IMR-90 (cell line): Measurements from ENCODE around the gene SH3RF2.

Experiments used
- CEBPB ChIP-seq: IDR thresholded peaks from 2 replicates; pipeline ENCODE4 v1.6.1; 2012; ENCODE audit warnings: low read depth, low read length, improper control_type of control experiment
- CTCF ChIP-seq: conservative IDR thresholded peaks from 2 replicates; pipeline ENCODE4 v1.5.1; 2012; ENCODE audit warnings: mild to moderate bottlenecking, low read depth, low read length, improper control_type of control experiment
- MAFK ChIP-seq: IDR thresholded peaks from 2 replicates; pipeline ENCODE4 v1.6.1; 2012; ENCODE audit warnings: low read depth, low read length, improper control_type of control experiment
- NFE2L2 ChIP-seq: fragments of 150-350 bp; IDR thresholded peaks from 2 replicates; pipeline ENCODE4 v1.6.1; 2016; ENCODE audit warnings: low read depth, mild to moderate bottlenecking, low read length
- POLR2A ChIP-seq: IDR thresholded peaks from 2 replicates; pipeline ENCODE4 v1.6.1; 2012; ENCODE audit warnings: mild to moderate bottlenecking, low read depth, low read length
- RAD21 ChIP-seq: IDR thresholded peaks from 2 replicates; pipeline ENCODE4 v1.6.1; 2012; ENCODE audit warnings: low read length, improper control_type of control experiment
- RCOR1 ChIP-seq: IDR thresholded peaks from 2 replicates; pipeline ENCODE4 v1.6.1; 2012; ENCODE audit warnings: mild to moderate bottlenecking, low read length, improper control_type of control experiment; ENCODE audit not compliant: insufficient replicate concordance
- RFX5 ChIP-seq: IDR thresholded peaks from 2 replicates; pipeline ENCODE4 v1.8.0; 2012; ENCODE audit warnings: low read depth, mild to moderate bottlenecking, low read length, moderate library complexity
- SMC3 ChIP-seq: fragments of 150-350 bp; IDR thresholded peaks from 2 replicates; pipeline ENCODE4 v1.6.1; 2016; ENCODE audit warnings: low read depth, mild to moderate bottlenecking, antibody characterized with exemption, low read length, moderate library complexity
- TF ChIP-seq, protein P1 (sequence below): fragments of 150-350 bp; IDR thresholded peaks from 2 replicates; pipeline ENCODE4 v1.6.1; 2017; ENCODE audit warnings: mild to moderate bottlenecking, antibody characterized with exemption, low read length, low read depth

DNA sequence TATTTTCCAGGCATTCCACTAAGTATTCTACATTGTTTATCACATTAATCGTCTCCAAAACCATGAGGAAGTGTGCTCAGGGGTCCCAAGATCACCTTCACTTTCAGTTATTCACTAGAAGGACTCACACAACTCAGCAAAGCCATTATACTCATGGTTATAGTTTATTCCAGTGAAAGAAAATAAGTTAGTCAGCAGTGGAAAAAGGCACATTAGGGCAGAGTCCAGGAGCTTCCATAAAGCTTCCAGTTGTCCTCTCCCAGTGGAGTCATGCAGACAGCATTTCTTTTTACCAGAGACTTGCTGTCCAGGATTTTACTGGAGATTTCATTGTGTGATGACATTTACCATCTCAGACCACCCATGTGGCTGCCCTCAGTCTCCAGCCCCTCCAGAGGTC is 51.5 kb downstream of the SH3RF2 start:
- TF ChIP-seq CTCF: no peak
- no peak for TF ChIP-seq SMC3
- TF ChIP-seq NFE2L2: no peak
- TF ChIP-seq, protein P1, sequence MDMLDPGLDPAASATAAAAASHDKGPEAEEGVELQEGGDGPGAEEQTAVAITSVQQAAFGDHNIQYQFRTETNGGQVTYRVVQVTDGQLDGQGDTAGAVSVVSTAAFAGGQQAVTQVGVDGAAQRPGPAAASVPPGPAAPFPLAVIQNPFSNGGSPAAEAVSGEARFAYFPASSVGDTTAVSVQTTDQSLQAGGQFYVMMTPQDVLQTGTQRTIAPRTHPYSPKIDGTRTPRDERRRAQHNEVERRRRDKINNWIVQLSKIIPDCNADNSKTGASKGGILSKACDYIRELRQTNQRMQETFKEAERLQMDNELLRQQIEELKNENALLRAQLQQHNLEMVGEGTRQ: no peak
- TF ChIP-seq POLR2A: no peak
- TF ChIP-seq RAD21: no peak
- no peak for TF ChIP-seq MAFK
- TF ChIP-seq CEBPB: no peak
- TF ChIP-seq RFX5: no peak
- no peak for TF ChIP-seq RCOR1
